Kidney (tissue), 22 donors: ENCODE results near the gene MSTN. TPM values are rescaled to one million over a fixed set of nuclear protein-coding genes. Genes with fewer than 3 reads are reported as not detected.

ENCODE experiments used
- DNase-seq, 5 donors: peaks; one replicate each; pipeline ENCODE4 v3.0.0-alpha.2; 2013 to 2020
- FAIRE-seq: peaks from 2 replicates; lab custom pipeline; 2012; peaks lifted over from hg19 to GRCh38; lab: Jason Lieb, UNC
- H3K27ac ChIP-seq, 2 donors: one replicate each; pipeline ENCODE4 v1.7.0; 2013; ENCODE audit warnings: low read depth in 2 of 2, low read length in 2 of 2, inconsistent platforms in 1 of 2
- H3K27me3 ChIP-seq: one replicate; pipeline ENCODE4 v1.7.1; 2013; ENCODE audit warnings: low read length, inconsistent platforms; ENCODE audit not compliant: control insufficient read depth, insufficient read depth
- H3K36me3 ChIP-seq, 3 donors: one replicate each; pipeline versions ENCODE4 v1.7.0 to v1.7.1; 2013; ENCODE audit warnings: low read length in 3 of 3, control low read depth in 1 of 3, inconsistent platforms in 1 of 3; ENCODE audit not compliant: insufficient read depth in 3 of 3, control insufficient read depth in 2 of 3
- H3K4me1 ChIP-seq, 3 donors: one replicate each; pipeline versions ENCODE4 v1.7.0 to v1.7.1; 2013; ENCODE audit warnings: low read length in 3 of 3, inconsistent platforms in 1 of 3, low read depth in 1 of 3; ENCODE audit not compliant: control insufficient read depth in 2 of 3, insufficient read depth in 2 of 3
- H3K4me3 ChIP-seq, 3 donors: one replicate each; pipeline versions ENCODE4 v1.7.0 to v1.8.1; 2013; ENCODE audit warnings: low read length in 3 of 3, control low read depth in 1 of 3, inconsistent platforms in 1 of 3
- H3K9ac ChIP-seq, 3 donors: one replicate each; pipeline versions ENCODE4 v1.7.0 to v1.7.1; 2013; ENCODE audit warnings: low read length in 3 of 3, control low read depth in 1 of 3, inconsistent platforms in 1 of 3
- H3K9me3 ChIP-seq, 3 donors: one replicate each; pipeline versions ENCODE4 v1.7.0 to v1.7.1; 2013; ENCODE audit warnings: low read length in 3 of 3, control low read depth in 1 of 3, inconsistent platforms in 1 of 3; ENCODE audit not compliant: control insufficient read depth in 2 of 3, insufficient read depth in 1 of 3
- intact Hi-C: fragments of 100-400 bp; cut with DNase I; formaldehyde crosslinking; loops from one replicate; pipeline ENCODE4 v1.11.1; 2022
- long read RNA-seq, 10 donors: library from polyadenylated mRNA in 1 of 10; unstranded in 1 of 10; transcript quantifications; one replicate each; pipeline ENCODE4 v2.0.0 and lab custom pipeline, GENCODE V29; 2021 to 2026
- polyA plus RNA-seq: library from polyadenylated mRNA; stranded (reverse); fragments of 350-450 nt; fragmentation: Illumina TruSeq; extraction: RNeasy Lipid Tissue Mini Kit (QIAGEN cat#74804); gene quantifications from one replicate; pipeline ENCODE4 v1.2.3, GENCODE V29; 2014; ENCODE audit warnings: low read depth, low replicate concordance; ENCODE audit not compliant: insufficient read depth
- total RNA-seq: library from RNA; stranded (reverse); fragmentation: NEBNext Ultra II Directional; extraction: Animal tissue kit (Norgen Biotek cat#: 25700); gene quantifications from one replicate; pipeline ENCODE4 v1.2.1, GENCODE V29; 2021
- TF ChIP-seq, protein P1 (sequence below): IDR thresholded peaks from 3 replicates; pipeline ENCODE4 v1.5.1; 2012; ENCODE audit warnings: mild to moderate bottlenecking, moderate library complexity, borderline replicate concordance; ENCODE audit not compliant: insufficient read depth; ENCODE audit errors: extremely low read depth
- donor health status: control.
- donor health status: control.
- donor health status: control.
- donor health status: control.
- donor health status: control.
- donor health status: DM: yes; HTN: yes; CAD: no.
- donor health status: Normal renal cell carcinoma (clear cell type).

Gene MSTN
- total RNA-seq (0.38 TPM), polyA plus RNA-seq (0.34 TPM)
- long read RNA-seq, donor 1: 0 reads
- long read RNA-seq, donor 2: 0 reads
- long read RNA-seq, donor 3: 0 reads
- long read RNA-seq, donor 4, partial matches to known transcripts: 0 of 1 reads
- long read RNA-seq, donor 4, other reads (novel, unspliced or antisense): 0 of 1 reads
- long read RNA-seq, donor 5: 0 reads
- long read RNA-seq, donor 6: 0 reads
- long read RNA-seq, donor 7: 0 reads
- long read RNA-seq, donor 8: 0 reads
- long read RNA-seq, donor 9: 0 reads
- long read RNA-seq, donor 10: 0 reads

- no peaks in the 10 kb centered on the region for H3K27me3 ChIP-seq
- intact Hi-C loops: no loop called here
- no peak within 1 kb of the TSS for H3K9ac ChIP-seq
- H3K9me3 ChIP-seq: no peaks in the 10 kb centered on the region
- H3K27ac ChIP-seq: no peak within 1 kb of the TSS
- TF ChIP-seq, protein P1, sequence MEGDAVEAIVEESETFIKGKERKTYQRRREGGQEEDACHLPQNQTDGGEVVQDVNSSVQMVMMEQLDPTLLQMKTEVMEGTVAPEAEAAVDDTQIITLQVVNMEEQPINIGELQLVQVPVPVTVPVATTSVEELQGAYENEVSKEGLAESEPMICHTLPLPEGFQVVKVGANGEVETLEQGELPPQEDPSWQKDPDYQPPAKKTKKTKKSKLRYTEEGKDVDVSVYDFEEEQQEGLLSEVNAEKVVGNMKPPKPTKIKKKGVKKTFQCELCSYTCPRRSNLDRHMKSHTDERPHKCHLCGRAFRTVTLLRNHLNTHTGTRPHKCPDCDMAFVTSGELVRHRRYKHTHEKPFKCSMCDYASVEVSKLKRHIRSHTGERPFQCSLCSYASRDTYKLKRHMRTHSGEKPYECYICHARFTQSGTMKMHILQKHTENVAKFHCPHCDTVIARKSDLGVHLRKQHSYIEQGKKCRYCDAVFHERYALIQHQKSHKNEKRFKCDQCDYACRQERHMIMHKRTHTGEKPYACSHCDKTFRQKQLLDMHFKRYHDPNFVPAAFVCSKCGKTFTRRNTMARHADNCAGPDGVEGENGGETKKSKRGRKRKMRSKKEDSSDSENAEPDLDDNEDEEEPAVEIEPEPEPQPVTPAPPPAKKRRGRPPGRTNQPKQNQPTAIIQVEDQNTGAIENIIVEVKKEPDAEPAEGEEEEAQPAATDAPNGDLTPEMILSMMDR: no peak
- FAIRE-seq (no peak), DNase-seq (peak in 2 of 5 donors; percentile 11 to 15)
- no peaks in the 10 kb centered on the region for H3K36me3 ChIP-seq
- peak within 1 kb of the TSS in 1 of 3 donors; percentile 4 for H3K4me3 ChIP-seq
- H3K4me1 ChIP-seq: no peaks in the 10 kb centered on the region
These were observed at the start of gene MSTN for GRCh38 chr2:190062601-190063000. TSS of gene MSTN (minus strand) at chr2:190062729. CDS start at chr2:190062596, 133 bp downstream.

DNA sequence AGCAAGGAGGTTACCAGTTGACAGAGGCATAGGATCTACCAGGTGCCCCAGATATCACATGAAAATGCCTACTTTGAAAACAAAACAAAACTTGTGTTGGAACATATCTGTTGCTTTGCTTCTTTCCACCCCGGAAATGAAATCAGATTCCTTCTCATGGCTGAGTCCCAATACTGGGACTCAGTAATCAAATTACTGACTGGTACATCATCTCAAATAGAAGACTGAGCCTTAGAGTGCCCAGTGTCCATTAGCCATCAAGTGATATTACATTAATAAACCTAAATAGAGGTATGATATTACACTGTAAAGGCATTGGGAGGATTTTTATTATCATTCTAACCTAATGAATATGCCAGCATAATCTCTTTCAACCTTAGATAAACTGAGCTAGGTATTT is 48.6 kb upstream of the MSTN start:
- H3K4me3 ChIP-seq: no peak overlapping the region
- TF ChIP-seq, protein P1: no peak
- intact Hi-C loops: no loop called here
- H3K4me1 ChIP-seq: no peaks in the 10 kb centered on the region
- no peaks in the 10 kb centered on the region for H3K9me3 ChIP-seq
- DNase-seq (no peak), FAIRE-seq (no peak)
- no peak overlapping the region for H3K27ac ChIP-seq
- no peaks in the 10 kb centered on the region for H3K27me3 ChIP-seq
- no peaks in the 10 kb centered on the region for H3K36me3 ChIP-seq
- H3K9ac ChIP-seq: no peak overlapping the region

DNA sequence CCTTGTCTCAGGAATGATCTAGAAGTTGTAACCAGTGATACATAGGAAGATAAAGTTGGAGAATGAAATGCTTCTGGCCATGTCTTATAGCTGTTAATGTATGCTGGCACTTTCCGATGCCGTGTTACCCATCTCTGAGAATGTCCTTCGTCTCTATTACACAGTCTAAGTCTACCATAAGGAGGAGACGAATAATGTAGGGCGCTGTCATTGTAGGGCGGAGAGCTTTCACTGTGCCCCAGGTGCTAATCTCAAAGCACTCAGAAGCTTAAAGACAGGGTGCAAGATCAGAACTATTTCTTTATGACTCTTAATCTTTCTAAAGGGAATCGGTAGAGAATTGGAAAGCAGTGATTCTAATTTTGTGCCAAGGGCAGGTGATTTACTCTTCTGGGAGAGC is 48.2 kb upstream of the MSTN start:
- intact Hi-C loops: no loop called here
- Histone ChIP-seq H3K9me3 (no peaks in the 10 kb centered on the region), H3K27me3 (no peaks in the 10 kb centered on the region), H3K4me1 (no peaks in the 10 kb centered on the region), H3K9ac (no peak overlapping the region), H3K4me3 (no peak overlapping the region), H3K36me3 (no peaks in the 10 kb centered on the region), H3K27ac (no peak overlapping the region)
- DNase-seq: no peak
- TF ChIP-seq, protein P1: no peak
- no peak for FAIRE-seq
